ENCODE data around the gene DPP10. TPM values are rescaled to one million over a fixed set of nuclear protein-coding genes. Genes with fewer than 3 reads are reported as not detected.

Gene DPP10
- total RNA-seq, 1 donor from 2014 or later, result 6.5 TPM

GRCh38 chr2:115163572-115163971 is 721.1 kb downstream of the DPP10 start:
- H3K4me2 ChIP-seq, result no peak overlapping the region
- H3K27ac Mint-ChIP-seq, result no peak overlapping the region

GRCh38 chr2:115165529-115166109 is 723.2 kb downstream of the DPP10 start:
- no peaks in the 10 kb centered on the region for H3K9me3 Mint-ChIP-seq
- H3K27me3 Mint-ChIP-seq (ENCODE audit: insufficient read depth, low read depth), result peaks cover 18% of the 10 kb centered on the region

More at GRCh38 chr2:115163572-115163971, 721.1 kb downstream of the DPP10 start:
- H3K4me1 ChIP-seq, result peaks cover 6% of the 10 kb centered on the region
- Mint-ChIP-seq H3K4me1 (peaks cover 19% of the 10 kb centered on the region), H3K9me3 (no peaks in the 10 kb centered on the region), H3K27me3 (ENCODE audit: insufficient read depth, low read depth) (peaks cover 25% of the 10 kb centered on the region), H3K4me3 (peak overlapping the region; percentile 93), H3K36me3 (no peaks in the 10 kb centered on the region)
- H3K9me3 ChIP-seq (ENCODE audit: low read depth), result no peaks in the 10 kb centered on the region
- no peak overlapping the region for H3K27ac ChIP-seq
- H4K20me1 ChIP-seq (ENCODE audit: low read depth), result peaks cover 21% of the 10 kb centered on the region
- H3F3A ChIP-seq (ENCODE audit: low read depth), result peaks cover 15% of the 10 kb centered on the region
- no peak overlapping the region for H2AFZ ChIP-seq (replicated peaks)
- H3K79me2 ChIP-seq (ENCODE audit: low read depth), result no peaks in the 10 kb centered on the region
- peaks cover 56% of the 10 kb centered on the region for H3K27me3 ChIP-seq
- H3K9ac ChIP-seq, result no peak overlapping the region
- no peak overlapping the region for H3K4me3 ChIP-seq
- no peaks in the 10 kb centered on the region for H3K36me3 ChIP-seq
- no peak for DNase-seq (ENCODE audit: low spot score)
- no peak for TF ChIP-seq EZH2 (IDR thresholded peaks at IDR 0.05)
- no peak for TF ChIP-seq EZH2phosphoT487 (IDR thresholded peaks at IDR 0.05)

GRCh38 chr2:115168457-115168856 is 726.0 kb downstream of the DPP10 start:
- DNase-seq (ENCODE audit: low spot score), result no peak
- H3K4me1 Mint-ChIP-seq, result peaks cover 4% of the 10 kb centered on the region
- Histone ChIP-seq H3K9me3 (ENCODE audit: low read depth) (no peaks in the 10 kb centered on the region), H3K9ac (no peak overlapping the region), H3K4me1 (no peaks in the 10 kb centered on the region), H3K79me2 (ENCODE audit: low read depth) (no peaks in the 10 kb centered on the region), H3F3A (ENCODE audit: low read depth) (peaks cover 2% of the 10 kb centered on the region), H3K4me2 (no peak overlapping the region), H3K4me3 (no peak overlapping the region), H3K27ac (no peak overlapping the region), H4K20me1 (ENCODE audit: low read depth) (peaks cover 6% of the 10 kb centered on the region), H3K27me3 (peaks cover 16% of the 10 kb centered on the region), H2AFZ (replicated peaks) (no peak overlapping the region), H3K36me3 (no peaks in the 10 kb centered on the region)
- peaks cover 3% of the 10 kb centered on the region for H3K27me3 Mint-ChIP-seq (ENCODE audit: insufficient read depth, low read depth)
- H3K36me3 Mint-ChIP-seq, result no peaks in the 10 kb centered on the region
- no peak overlapping the region for H3K27ac Mint-ChIP-seq
- no peak for TF ChIP-seq CTCF (IDR thresholded peaks at IDR 0.05)
- no peak for TF ChIP-seq EZH2 (IDR thresholded peaks at IDR 0.05)
- TF ChIP-seq EZH2phosphoT487 (IDR thresholded peaks at IDR 0.05), result no peak
- H3K4me3 Mint-ChIP-seq, result no peak overlapping the region
- no peaks in the 10 kb centered on the region for H3K9me3 Mint-ChIP-seq

More at GRCh38 chr2:115165529-115166109, 723.2 kb downstream of the DPP10 start:
- H3K4me2 ChIP-seq, result no peak overlapping the region
- H4K20me1 ChIP-seq (ENCODE audit: low read depth), result peaks cover 21% of the 10 kb centered on the region
- H3K27me3 ChIP-seq, result peaks cover 45% of the 10 kb centered on the region
- no peaks in the 10 kb centered on the region for H3K79me2 ChIP-seq (ENCODE audit: low read depth)
- TF ChIP-seq EZH2phosphoT487 (IDR thresholded peaks at IDR 0.05), result no peak
- TF ChIP-seq CTCF (IDR thresholded peaks at IDR 0.05), result peak; percentile 75
- H2AFZ ChIP-seq (replicated peaks), result no peak overlapping the region
- no peaks in the 10 kb centered on the region for H3K36me3 ChIP-seq
- no peak overlapping the region for H3K9ac ChIP-seq
- H3K27ac Mint-ChIP-seq, result no peak overlapping the region
- no peak overlapping the region for H3K27ac ChIP-seq
- H3F3A ChIP-seq (ENCODE audit: low read depth), result peaks cover 13% of the 10 kb centered on the region
- H3K4me3 Mint-ChIP-seq, result no peak overlapping the region
- no peaks in the 10 kb centered on the region for H3K9me3 ChIP-seq (ENCODE audit: low read depth)
- H3K4me1 ChIP-seq, result peaks cover 6% of the 10 kb centered on the region
- no peak overlapping the region for H3K4me3 ChIP-seq
- peak; percentile 61 for DNase-seq (ENCODE audit: low spot score)
- no peaks in the 10 kb centered on the region for H3K36me3 Mint-ChIP-seq
- H3K4me1 Mint-ChIP-seq, result peaks cover 19% of the 10 kb centered on the region

GRCh38 chr2:115169814-115170213 is 727.4 kb downstream of the DPP10 start:
- Histone ChIP-seq H3K27me3 (peaks cover 3% of the 10 kb centered on the region), H3K9me3 (ENCODE audit: low read depth) (no peaks in the 10 kb centered on the region), H3K4me3 (no peak overlapping the region), H3K4me2 (no peak overlapping the region), H2AFZ (replicated peaks) (no peak overlapping the region), H3K9ac (no peak overlapping the region), H3K36me3 (no peaks in the 10 kb centered on the region), H3K4me1 (no peaks in the 10 kb centered on the region), H3K79me2 (ENCODE audit: low read depth) (no peaks in the 10 kb centered on the region), H4K20me1 (ENCODE audit: low read depth) (no peaks in the 10 kb centered on the region), H3F3A (ENCODE audit: low read depth) (no peaks in the 10 kb centered on the region), H3K27ac (no peak overlapping the region)
- H3K36me3 Mint-ChIP-seq, result no peaks in the 10 kb centered on the region
- TF ChIP-seq EZH2 (IDR thresholded peaks at IDR 0.05) (no peak), EZH2phosphoT487 (IDR thresholded peaks at IDR 0.05) (no peak), CTCF (IDR thresholded peaks at IDR 0.05) (no peak)
- no peaks in the 10 kb centered on the region for H3K27me3 Mint-ChIP-seq (ENCODE audit: insufficient read depth, low read depth)
- no peak overlapping the region for H3K4me3 Mint-ChIP-seq
- H3K27ac Mint-ChIP-seq, result no peak overlapping the region
- H3K4me1 Mint-ChIP-seq, result no peaks in the 10 kb centered on the region
- DNase-seq (ENCODE audit: low spot score), result no peak
- no peaks in the 10 kb centered on the region for H3K9me3 Mint-ChIP-seq

Measured in neural progenitor cell (in vitro differentiated cells).